ENCODE measurements around the gene CELSR1. TPM values are rescaled to one million over a fixed set of nuclear protein-coding genes. Genes with fewer than 3 reads are reported as not detected.

The CELSR1 gene
- total RNA-seq, 1 donor from 2014 or later: 27.6 TPM

- DNase-seq (ENCODE audit: low read depth): no peak
- no peaks in the 10 kb centered on the region for H3K9me3 Mint-ChIP-seq (ENCODE audit: unreplicated experiment)
- H3K27ac ChIP-seq (ENCODE audit: low read depth, low read length): no peak overlapping the region
- TF ChIP-seq CTCF (IDR thresholded peaks at IDR 0.05; ENCODE audit: insufficient read depth, low read depth, low read length): no peak
- no peak for TF ChIP-seq EZH2 (IDR thresholded peaks at IDR 0.05; ENCODE audit: insufficient read depth, low read length)
- H3K9me3 ChIP-seq (ENCODE audit: insufficient read depth, low read depth, low read length): no peaks in the 10 kb centered on the region
- H2AFZ ChIP-seq (ENCODE audit: low read depth, low read length): no peak overlapping the region
- H3K27ac Mint-ChIP-seq (ENCODE audit: unreplicated experiment): no peak overlapping the region
- no peaks in the 10 kb centered on the region for H3K27me3 Mint-ChIP-seq (ENCODE audit: low read depth, unreplicated experiment)
- H3K36me3 Mint-ChIP-seq (ENCODE audit: low read depth, unreplicated experiment): peaks cover 23% of the 10 kb centered on the region
- H3K4me3 ChIP-seq (ENCODE audit: insufficient read depth, low read depth, low read length): no peak overlapping the region
- H3K4me1 ChIP-seq (ENCODE audit: insufficient read depth, low read length): peaks cover 19% of the 10 kb centered on the region
- H3K4me3 Mint-ChIP-seq (ENCODE audit: unreplicated experiment): no peak overlapping the region
- H3K4me1 Mint-ChIP-seq (ENCODE audit: low read depth, unreplicated experiment): no peaks in the 10 kb centered on the region
- H3K9ac ChIP-seq (ENCODE audit: low read length): peak overlapping the region; percentile 2
- no peak for FAIRE-seq
- peaks cover 24% of the 10 kb centered on the region for H3K36me3 ChIP-seq (ENCODE audit: insufficient read depth, low read length)
- peak overlapping the region; percentile 4 for H3K4me2 ChIP-seq (ENCODE audit: low read length)
- peaks cover 10% of the 10 kb centered on the region for H3K79me2 ChIP-seq (ENCODE audit: insufficient read depth, low read length)
- peaks cover 81% of the 10 kb centered on the region for H4K20me1 ChIP-seq (ENCODE audit: insufficient read depth, low read length)
- H3K27me3 ChIP-seq (ENCODE audit: insufficient read depth, low read length): no peaks in the 10 kb centered on the region
These were observed 188.2 kb downstream of the CELSR1 start for GRCh38 chr22:46349238-46349637.

GRCh38 chr22:46348099-46348695 is 189.2 kb downstream of the CELSR1 start:
- H3K4me2 ChIP-seq (ENCODE audit: low read length): no peak overlapping the region
- H3K27ac ChIP-seq (ENCODE audit: low read depth, low read length): no peak overlapping the region
- Mint-ChIP-seq H3K4me1 (ENCODE audit: low read depth, unreplicated experiment) (peaks cover 3% of the 10 kb centered on the region), H3K9me3 (ENCODE audit: unreplicated experiment) (no peaks in the 10 kb centered on the region), H3K36me3 (ENCODE audit: low read depth, unreplicated experiment) (peaks cover 20% of the 10 kb centered on the region), H3K27ac (ENCODE audit: unreplicated experiment) (no peak overlapping the region), H3K4me3 (ENCODE audit: unreplicated experiment) (peak overlapping the region; percentile 45), H3K27me3 (ENCODE audit: low read depth, unreplicated experiment) (no peaks in the 10 kb centered on the region)
- no peak overlapping the region for H3K9ac ChIP-seq (ENCODE audit: low read length)
- H3K27me3 ChIP-seq (ENCODE audit: insufficient read depth, low read length): no peaks in the 10 kb centered on the region
- DNase-seq (ENCODE audit: low read depth) (no peak), FAIRE-seq (no peak)
- no peak overlapping the region for H2AFZ ChIP-seq (ENCODE audit: low read depth, low read length)
- no peak overlapping the region for H3K4me3 ChIP-seq (ENCODE audit: insufficient read depth, low read depth, low read length)
- H3K79me2 ChIP-seq (ENCODE audit: insufficient read depth, low read length): peaks cover 10% of the 10 kb centered on the region
- H3K36me3 ChIP-seq (ENCODE audit: insufficient read depth, low read length): peaks cover 29% of the 10 kb centered on the region
- no peaks in the 10 kb centered on the region for H3K9me3 ChIP-seq (ENCODE audit: insufficient read depth, low read depth, low read length)
- peaks cover 18% of the 10 kb centered on the region for H3K4me1 ChIP-seq (ENCODE audit: insufficient read depth, low read length)
- TF ChIP-seq CTCF (IDR thresholded peaks at IDR 0.05; ENCODE audit: insufficient read depth, low read depth, low read length) (no peak), EZH2 (IDR thresholded peaks at IDR 0.05; ENCODE audit: insufficient read depth, low read length) (no peak)
- H4K20me1 ChIP-seq (ENCODE audit: insufficient read depth, low read length): peaks cover 78% of the 10 kb centered on the region

- H3K4me1 ChIP-seq (ENCODE audit: insufficient read depth, low read length): peaks cover 13% of the 10 kb centered on the region
- Mint-ChIP-seq H3K27me3 (ENCODE audit: low read depth, unreplicated experiment) (no peaks in the 10 kb centered on the region), H3K27ac (ENCODE audit: unreplicated experiment) (no peak overlapping the region), H3K9me3 (ENCODE audit: unreplicated experiment) (no peaks in the 10 kb centered on the region), H3K36me3 (ENCODE audit: low read depth, unreplicated experiment) (peaks cover 18% of the 10 kb centered on the region), H3K4me3 (ENCODE audit: unreplicated experiment) (no peak overlapping the region), H3K4me1 (ENCODE audit: low read depth, unreplicated experiment) (peaks cover 3% of the 10 kb centered on the region)
- no peak overlapping the region for H3K4me3 ChIP-seq (ENCODE audit: insufficient read depth, low read depth, low read length)
- H3K27me3 ChIP-seq (ENCODE audit: insufficient read depth, low read length): no peaks in the 10 kb centered on the region
- H3K36me3 ChIP-seq (ENCODE audit: insufficient read depth, low read length): peaks cover 29% of the 10 kb centered on the region
- TF ChIP-seq CTCF (IDR thresholded peaks at IDR 0.05; ENCODE audit: insufficient read depth, low read depth, low read length): no peak
- no peak for TF ChIP-seq EZH2 (IDR thresholded peaks at IDR 0.05; ENCODE audit: insufficient read depth, low read length)
- H4K20me1 ChIP-seq (ENCODE audit: insufficient read depth, low read length): peaks cover 76% of the 10 kb centered on the region
- H2AFZ ChIP-seq (ENCODE audit: low read depth, low read length): no peak overlapping the region
- peaks cover 10% of the 10 kb centered on the region for H3K79me2 ChIP-seq (ENCODE audit: insufficient read depth, low read length)
- DNase-seq (ENCODE audit: low read depth): no peak
- H3K9me3 ChIP-seq (ENCODE audit: insufficient read depth, low read depth, low read length): no peaks in the 10 kb centered on the region
- no peak overlapping the region for H3K9ac ChIP-seq (ENCODE audit: low read length)
- no peak overlapping the region for H3K27ac ChIP-seq (ENCODE audit: low read depth, low read length)
- H3K4me2 ChIP-seq (ENCODE audit: low read length): no peak overlapping the region
- FAIRE-seq: no peak
These were observed 189.8 kb downstream of the CELSR1 start for GRCh38 chr22:46347646-46348045.
